DMS79 treated with DMSO at 0.1 percent for 48 hours (cell line): ENCODE results near the gene DLL1.

Experiments
- DNase-seq: peaks from one replicate; lab custom pipeline; 2025; lab: John Stamatoyannopoulos, UW

Gene DLL1

DNA sequence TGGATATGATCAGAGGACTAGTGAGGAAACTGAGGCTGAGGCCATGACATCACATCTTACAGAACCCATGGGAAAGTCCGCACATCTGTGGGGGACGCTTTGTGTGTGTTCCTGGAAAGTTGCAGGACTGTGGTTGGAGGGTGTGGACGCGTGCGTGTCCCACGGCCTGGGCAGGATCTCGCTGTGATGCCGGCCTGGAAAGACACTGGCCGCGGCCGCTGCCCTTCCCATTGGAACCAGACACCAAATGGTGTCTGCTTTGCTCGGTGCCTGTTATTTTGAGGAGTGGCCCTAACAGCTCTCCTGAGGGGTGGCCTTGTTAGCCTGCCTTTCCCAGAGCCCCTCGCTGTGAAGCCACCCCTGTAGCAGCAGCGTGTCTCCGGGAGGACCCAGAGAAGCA, 41.1 kb downstream of the DLL1 start:
- no peak for DNase-seq

DNA sequence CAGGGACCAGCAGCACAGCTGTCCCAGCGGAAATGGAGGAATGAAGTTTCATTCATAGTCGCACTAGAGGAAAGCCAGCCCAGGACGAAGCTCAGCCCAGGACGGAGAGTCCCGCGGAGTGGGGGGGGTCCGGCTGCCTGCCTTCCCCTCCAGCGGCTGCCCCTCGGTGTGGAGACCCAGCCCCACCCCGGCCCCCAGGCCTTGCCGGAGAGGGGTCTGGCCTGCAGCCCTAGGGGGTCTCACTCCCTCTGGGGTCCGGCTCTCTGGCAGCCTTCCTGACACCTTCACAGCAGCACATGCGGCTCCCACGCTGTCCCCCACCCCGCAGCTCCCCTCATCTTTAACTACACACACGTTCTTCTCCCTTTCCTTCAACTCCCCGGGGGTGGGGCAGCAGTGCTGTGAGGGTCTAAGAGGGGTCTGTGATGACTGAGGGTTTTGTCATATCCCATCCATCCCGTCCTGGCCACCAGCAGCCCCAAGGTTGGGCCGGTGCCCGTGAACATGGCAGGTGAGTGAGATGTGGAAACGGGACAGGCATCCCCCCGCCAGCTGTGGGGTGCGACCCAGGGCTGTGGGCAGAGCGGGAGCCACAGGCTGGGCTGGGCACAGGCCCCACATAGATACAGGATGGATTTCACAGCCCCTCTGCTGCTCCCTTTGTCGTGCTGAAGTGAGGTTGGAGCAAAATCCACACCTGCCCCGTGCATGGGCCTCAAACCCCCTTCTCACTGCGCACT, 41.8 kb downstream of the DLL1 start:
- no peak for DNase-seq

DNA sequence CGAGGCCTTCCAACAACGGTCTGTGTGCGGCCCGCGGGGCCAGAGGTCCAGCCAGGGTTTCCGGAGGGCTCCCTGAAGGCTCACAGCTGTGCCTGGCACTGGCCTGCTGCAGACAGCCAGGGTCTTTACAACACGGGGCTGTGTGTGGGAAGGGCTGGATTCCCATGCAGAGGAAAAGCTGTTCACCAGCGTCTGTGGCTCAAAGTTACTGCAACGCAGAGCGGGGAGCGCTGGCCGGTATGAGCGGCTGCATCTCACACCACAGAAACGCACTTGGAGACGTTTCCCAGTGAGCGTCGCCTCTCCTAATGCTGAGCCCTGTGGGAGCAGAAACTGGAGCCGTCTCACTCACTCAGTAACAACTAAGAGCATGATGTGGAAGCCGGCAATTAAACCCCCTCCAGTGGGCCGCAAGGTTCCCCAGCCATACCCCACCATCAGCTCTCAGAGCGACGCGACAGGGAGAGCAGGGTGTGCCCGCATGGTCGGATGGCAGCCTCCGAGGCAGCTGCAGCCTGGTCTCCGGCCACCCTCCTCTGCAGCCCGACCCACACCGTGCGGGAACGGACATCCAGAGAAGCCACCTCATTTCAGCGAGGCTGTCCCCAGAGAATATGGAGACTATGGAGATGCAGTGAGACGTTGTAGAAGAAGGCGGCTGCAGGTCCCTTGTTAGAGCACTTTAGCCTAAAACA, 42.6 kb downstream of the DLL1 start:
- no peak for DNase-seq

DNA sequence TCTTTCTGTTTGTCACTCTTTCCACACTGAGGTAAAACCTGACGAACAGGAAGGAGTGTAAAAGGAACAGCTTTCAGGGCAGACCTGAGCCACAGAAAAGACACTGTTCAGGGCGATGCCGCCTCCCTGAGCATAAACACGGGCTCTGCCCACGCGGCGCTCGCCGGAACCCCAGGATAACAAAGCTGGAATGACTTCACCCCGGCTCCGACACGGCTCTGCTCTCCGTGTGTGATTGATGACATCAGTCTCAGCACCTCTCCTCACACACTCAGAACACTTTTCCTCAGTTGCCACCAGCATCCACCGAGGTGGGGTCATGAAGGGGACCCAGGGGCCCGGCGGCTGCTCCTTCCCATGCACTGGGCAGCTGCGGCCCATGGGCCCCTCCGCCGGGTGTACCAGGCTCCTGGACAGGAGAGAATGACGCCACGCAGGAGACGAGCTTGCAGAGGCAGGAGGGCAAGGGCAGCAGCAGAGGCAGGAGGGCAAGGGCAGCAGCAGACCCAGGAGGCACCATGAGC, 43.6 kb downstream of the DLL1 start:
- DNase-seq: no peak

DNA sequence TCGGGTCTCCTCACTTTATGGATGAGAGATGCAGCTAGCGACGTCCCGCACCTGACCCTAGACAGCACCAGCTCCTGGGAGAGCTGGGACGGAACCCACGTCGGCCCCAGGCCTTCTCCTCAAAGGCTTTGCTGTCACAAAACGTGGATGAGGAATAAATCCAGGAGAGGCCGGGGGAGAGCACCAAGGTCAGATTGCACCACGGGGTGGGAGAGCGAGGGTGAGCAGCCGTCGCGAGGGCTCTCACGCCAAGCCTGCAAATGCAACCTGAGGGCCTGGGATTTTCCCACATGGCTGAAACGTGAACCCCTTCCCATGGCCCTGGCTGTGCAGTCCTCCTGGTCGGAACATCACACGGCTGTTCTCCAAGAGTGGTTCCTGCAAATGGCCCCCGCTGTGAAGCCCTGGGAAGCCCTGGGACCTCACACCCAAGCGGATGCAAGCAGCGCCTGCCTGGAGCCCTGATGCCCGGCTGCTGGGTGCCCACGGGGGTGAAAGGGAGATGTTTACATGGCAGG, 45.3 kb downstream of the DLL1 start:
- no peak for DNase-seq

DNA sequence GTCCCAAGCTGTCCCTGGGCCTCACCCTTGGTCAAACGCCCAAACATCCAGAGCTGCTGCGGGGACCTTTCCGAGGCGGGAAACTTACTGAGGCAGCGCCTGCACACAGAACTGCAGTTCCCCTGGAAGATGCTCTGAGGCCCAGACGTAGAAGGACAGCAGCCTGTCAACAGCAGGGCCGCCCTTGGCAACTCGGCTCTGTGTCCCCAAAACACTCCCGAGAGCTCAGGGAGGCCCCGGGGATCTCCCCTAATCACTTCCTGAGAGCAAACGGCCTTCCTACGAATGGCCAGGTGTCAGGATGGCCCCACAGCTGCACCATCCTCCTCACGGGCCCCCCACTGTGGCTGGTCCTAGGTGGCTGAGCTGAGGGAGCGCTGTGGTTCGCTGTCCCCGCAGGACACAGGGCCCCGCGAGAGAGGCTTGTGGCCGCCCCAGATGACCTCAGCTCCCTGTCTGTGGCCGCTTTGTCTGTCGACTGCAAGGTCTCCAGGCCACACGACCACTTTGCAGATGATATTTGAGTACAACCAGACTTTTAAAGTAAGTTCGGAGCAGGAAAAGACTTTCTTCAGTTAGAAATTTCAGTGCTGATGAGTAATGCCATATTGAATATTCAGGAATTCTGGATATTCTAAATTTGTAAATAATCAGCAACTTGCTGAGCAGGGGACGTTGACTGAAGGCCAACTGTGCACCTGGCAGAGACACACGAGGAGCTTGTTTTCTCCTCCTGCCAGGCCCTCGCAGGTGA, 46.0 kb downstream of the DLL1 start:
- DNase-seq: no peak

DNA sequence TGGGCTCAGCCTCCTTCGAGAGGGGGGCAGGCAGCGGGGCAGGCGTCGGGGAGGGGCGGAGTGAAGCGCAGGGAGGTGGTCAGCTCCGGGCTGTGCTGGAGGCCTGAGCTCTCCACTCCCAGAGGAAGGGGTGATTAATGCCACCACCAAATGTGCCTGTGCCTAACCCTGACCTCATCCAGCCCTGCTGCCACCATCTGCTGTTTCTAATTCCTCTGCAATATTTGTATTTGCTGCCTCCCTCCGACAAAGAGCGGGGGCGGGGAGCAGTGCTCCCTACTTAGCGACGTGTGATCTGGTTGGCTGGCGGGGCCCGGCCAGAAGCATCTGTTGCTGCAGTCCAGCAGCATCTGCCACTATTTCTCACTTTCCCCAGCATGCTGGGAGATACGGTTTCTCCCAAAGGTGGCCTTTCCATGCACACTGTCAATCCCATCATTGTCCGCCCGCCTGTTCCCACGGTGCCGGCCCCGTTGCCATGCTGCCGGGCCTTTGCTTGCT, 47.0 kb downstream of the DLL1 start:
- no peak for DNase-seq

DNA sequence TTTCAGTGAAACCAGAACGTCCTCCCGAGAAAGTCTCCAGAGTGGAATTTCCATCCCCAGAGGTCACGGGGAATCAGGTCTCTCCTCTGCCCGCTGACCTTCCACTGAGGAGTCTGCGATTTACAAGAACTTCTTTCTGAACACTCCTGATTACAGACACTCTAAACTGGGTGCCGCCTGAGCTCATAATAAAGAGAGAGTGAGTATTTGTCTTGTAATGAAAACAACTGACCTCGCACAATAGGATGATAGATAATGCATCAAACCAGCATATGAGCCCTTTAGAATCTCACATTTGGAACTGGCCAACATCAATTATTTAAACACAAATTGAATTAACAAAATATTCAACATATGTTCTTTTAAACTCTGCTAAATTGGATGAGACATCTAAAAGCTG, 47.5 kb downstream of the DLL1 start:
- no peak for DNase-seq

DNA sequence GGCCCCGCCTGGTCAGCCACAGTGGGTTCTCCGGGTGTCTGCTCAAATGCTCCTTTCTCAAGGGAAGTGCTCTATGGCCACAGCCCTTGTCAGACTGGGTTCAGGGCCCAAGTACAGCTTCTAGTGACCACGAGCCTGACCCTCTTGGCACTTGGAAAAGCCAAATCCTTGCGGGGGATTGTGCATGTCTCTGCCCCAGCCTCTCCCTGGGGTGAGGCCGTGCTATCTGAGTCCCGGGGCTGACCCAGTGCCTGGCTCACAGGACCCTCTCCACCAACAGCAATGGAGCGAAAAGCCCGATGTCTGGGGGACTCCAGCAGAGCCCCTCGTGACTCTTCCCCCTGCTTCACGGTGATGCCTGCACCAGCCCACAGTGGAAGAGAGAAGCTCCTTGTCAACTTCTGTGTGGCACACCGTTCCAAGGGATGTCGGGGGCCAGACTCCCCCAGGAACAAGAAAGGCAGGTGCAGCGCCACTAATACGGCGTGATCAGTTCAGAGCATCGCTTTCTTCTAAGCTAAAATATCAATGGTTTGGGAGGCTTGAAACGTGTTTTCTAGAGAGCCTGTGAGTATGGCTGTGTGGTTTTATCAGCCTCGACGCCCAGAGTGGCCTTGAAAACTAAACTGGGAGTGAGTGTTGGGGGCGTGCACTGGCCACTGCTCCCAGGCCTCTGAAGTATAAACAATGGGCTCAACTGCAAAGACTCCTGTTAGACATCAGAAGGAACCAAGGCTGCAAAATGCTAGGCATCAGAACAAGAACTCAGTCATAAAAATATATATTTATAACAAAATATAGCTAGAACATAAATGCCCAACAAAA, 51.9 kb downstream of the DLL1 start:
- no peak for DNase-seq

DNA sequence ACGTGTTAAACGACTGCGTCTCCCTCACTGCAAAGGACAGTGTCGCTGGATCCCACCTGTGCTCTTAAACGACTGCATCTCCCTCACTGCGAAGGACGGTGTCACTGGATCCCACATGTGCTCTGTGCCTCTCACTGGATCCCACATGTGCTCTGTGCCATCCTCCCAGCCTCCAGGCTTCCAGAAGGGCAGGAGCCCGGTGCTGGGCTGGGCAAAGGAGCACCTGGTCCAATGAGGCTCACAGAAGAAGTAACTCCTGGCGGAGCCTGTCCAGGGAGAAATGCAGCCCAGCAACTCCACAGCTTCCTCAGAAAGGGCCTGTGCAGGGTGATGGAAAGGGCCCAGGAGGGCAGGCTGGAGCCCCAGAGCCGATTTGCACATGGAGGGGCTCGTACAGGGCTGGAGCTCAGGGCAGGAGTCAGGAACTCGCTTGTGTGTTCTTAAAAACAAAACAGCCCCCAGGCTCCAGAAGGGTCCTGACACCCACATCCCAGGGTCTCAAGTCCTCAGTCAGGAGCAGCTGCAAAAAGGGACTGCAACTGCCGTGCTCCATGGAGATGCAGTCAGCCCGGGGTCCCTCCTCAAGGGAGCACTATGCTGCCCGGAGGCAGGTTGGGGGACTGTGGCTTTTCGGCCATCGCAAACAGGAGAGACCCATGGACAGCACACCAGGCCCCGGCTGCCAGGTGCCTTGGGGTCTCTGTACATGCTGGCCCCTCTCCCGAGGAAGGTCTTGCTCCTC, 52.7 kb downstream of the DLL1 start:
- no peak for DNase-seq

DNA sequence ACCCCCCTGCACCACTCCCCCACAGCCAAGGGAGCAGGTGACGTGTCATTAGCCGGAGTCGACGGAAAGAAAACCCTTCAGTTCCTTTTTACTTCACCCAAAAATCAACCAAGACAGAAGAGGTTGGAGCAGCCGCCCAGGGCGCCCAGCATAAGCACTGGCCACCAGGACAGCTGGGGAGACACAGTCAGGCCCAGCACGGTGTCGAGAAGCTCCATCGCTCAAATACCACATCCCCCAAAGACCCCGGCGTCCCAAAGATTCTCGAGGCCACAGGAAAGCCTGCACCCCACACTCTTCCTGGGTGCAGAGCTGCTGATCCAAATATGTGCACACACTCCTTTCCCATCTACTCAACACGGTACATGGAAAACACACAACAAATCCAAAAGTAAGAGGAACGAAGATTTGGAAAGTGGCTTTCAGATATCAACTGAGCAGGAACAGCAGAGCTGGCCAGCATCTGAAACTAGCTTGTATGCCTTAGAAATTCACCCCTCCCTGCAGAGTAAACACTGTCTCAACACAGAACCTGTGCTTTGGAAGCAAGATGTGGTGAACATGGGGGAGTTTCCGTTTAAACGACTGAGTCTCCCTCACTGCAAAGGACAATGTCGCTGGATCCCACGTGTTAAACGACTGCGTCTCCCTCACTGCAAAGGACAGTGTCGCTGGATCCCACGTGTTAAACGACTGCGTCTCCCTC, 54.6 kb downstream of the DLL1 start:
- DNase-seq: no peak

DNA sequence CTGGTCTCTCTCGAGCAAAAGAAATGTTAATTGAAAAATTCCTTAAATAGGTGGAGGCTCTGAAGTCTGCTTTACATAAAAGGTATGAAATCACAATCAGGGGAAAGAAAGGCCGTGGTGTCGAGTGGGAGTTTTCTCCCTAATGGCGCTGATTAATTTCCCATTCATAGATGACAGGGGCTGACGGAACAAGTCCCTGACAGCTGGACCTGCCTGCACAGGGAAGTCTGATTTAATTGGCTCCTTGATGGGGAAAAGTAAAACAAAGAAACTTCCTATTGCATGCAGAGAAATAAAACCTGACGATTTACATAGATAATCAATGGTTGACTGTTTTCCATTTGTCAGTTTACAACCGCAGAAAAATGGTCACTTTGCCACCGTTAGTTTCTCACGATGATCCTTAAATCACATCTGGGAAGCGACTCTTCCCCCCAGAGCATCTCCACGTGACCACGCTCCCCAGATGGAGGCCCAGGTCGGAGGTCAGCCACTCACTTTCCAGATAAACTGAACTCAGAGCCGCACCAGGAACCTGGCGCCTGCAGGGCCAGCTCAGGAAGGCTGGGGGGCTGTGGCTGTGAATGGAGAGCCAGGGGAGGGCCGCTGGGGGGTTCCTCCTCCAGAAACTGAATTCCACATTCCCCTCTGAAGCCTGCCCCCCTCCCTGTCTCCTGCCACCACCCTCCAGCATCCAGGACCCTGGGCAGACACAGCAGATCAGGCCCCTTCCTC, 55.3 kb downstream of the DLL1 start:
- DNase-seq: no peak

DNA sequence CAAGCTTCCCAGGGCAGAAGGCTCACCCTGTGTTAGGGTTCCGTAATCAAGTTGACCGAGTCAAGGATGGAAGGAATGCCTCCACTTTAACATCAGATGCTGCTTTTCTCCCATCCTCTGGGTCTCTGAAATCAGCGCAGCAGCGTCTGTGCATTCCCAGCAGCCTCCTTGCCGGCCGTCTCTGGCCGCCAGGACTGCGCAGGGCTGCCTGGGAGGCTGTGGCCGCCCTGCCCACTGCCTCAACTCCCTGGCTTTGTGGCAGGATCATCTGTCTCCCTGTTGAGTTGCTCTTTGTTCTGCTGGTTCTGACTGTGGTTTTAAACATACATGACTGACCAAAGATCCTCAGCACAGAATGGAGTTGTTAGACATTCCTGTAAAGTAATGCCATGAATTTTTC, 56.5 kb downstream of the DLL1 start:
- no peak for DNase-seq

DNA sequence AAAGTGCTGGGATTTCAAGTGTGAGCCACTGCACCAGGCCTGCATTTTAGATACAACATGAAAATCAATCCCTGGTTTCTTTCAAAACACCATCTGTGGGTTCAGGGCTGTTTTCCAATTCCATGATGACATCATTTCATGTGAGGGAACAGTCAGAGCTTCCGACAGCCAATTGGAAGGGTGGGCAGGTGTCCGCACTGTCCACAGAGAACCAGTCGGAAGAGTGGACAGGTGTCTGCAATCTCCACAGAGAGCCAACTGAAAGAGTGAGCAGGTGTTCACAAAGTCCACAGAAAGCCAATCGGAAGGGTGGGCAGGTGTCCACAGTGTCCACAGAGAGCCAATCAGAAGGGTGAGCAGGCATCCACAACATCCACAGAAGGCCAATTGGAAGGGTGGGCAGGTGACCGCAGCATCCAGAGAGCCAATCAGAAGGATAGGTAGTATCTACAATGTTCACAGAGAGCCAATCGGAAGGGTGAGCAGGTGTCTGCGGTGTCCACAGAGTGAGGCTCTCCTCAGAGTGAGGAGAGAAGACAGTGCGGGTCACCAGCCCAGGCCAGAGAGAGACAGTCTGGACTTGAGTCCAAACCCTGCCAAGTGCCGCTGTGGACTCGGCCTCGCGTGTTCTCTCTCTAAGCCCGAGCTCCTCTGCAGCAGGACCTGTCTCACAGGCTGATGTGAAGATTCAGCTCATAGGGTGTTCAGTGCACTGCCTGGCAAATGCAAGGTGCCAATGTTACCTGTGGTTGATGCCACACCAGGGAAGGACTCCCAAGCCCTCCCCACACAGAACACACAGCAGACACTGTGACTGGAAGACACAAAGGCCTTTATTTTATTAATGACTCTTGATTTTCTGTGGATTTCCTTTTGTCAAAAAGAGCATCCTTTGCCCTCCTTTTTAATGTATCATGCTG, 57.3 kb downstream of the DLL1 start:
- no peak for DNase-seq
